CD4-positive, alpha-beta T cell treated with Interleukin-21 for 1 hour (primary cell): ENCODE measurements around the gene CAPN14.

ENCODE experiments used
- DNase-seq: peaks from one replicate; pipeline ENCODE4 v3.0.0-alpha.2; 2020

The CAPN14 gene

GRCh38 chr2:31223749-31224148 is 6.4 kb upstream of the CAPN14 start:
- no peak for DNase-seq

- DNase-seq, result no peak
These were observed 5.7 kb upstream of the CAPN14 start for GRCh38 chr2:31223026-31223425.

- no peak for DNase-seq
These were observed 4.8 kb upstream of the CAPN14 start for GRCh38 chr2:31222071-31222470.

GRCh38 chr2:31221544-31221943 is 4.2 kb upstream of the CAPN14 start:
- DNase-seq, result no peak

GRCh38 chr2:31219131-31219969 is 2.0 kb upstream of the CAPN14 start:
- DNase-seq, result peak; percentile 3

- no peak for DNase-seq
These were observed 581 bp downstream of the CAPN14 start for GRCh38 chr2:31216734-31217133.

- no peak for DNase-seq
These were observed 2.8 kb downstream of the CAPN14 start for GRCh38 chr2:31214444-31214915.

- no peak for DNase-seq
These were observed 3.5 kb downstream of the CAPN14 start for GRCh38 chr2:31213601-31214443.

GRCh38 chr2:31212659-31213600 is 4.4 kb downstream of the CAPN14 start:
- DNase-seq, result no peak

GRCh38 chr2:31208240-31208639 is 9.1 kb downstream of the CAPN14 start:
- no peak for DNase-seq

GRCh38 chr2:31207790-31208189 is 9.5 kb downstream of the CAPN14 start:
- DNase-seq, result no peak

GRCh38 chr2:31205613-31206012 is 11.7 kb downstream of the CAPN14 start:
- DNase-seq, result no peak

- no peak for DNase-seq
These were observed 12.1 kb downstream of the CAPN14 start for GRCh38 chr2:31205186-31205585.

GRCh38 chr2:31204783-31205182 is 12.5 kb downstream of the CAPN14 start:
- no peak for DNase-seq

GRCh38 chr2:31203916-31204315 is 13.4 kb downstream of the CAPN14 start:
- DNase-seq, result no peak

GRCh38 chr2:31202833-31203232 is 14.5 kb downstream of the CAPN14 start:
- DNase-seq, result no peak

GRCh38 chr2:31202041-31202440 is 15.3 kb downstream of the CAPN14 start:
- DNase-seq, result no peak

- DNase-seq, result no peak
These were observed 16.3 kb downstream of the CAPN14 start for GRCh38 chr2:31200972-31201371.

GRCh38 chr2:31199206-31199605 is 18.1 kb downstream of the CAPN14 start:
- DNase-seq, result no peak

GRCh38 chr2:31197669-31198068 is 19.6 kb downstream of the CAPN14 start:
- no peak for DNase-seq

GRCh38 chr2:31197166-31197565 is 20.1 kb downstream of the CAPN14 start:
- DNase-seq, result no peak

GRCh38 chr2:31196622-31197021 is 20.7 kb downstream of the CAPN14 start:
- no peak for DNase-seq

- no peak for DNase-seq
These were observed 23.5 kb downstream of the CAPN14 start for GRCh38 chr2:31193806-31194205.
